ENCODE measurements around the gene YIF1A. TPM values are rescaled to one million over a fixed set of nuclear protein-coding genes. Genes with fewer than 3 reads are reported as not detected.

YIF1A gene, protein sequence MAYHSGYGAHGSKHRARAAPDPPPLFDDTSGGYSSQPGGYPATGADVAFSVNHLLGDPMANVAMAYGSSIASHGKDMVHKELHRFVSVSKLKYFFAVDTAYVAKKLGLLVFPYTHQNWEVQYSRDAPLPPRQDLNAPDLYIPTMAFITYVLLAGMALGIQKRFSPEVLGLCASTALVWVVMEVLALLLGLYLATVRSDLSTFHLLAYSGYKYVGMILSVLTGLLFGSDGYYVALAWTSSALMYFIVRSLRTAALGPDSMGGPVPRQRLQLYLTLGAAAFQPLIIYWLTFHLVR
- total RNA-seq (ENCODE audit: unreplicated experiment): 48.0 TPM
- long read RNA-seq, transcript YIF1A-203 (8 exons, 1,124 nt): major isoform, 61 of 77 reads
- long read RNA-seq, partial matches to known transcripts: 4 of 77 reads
- long read RNA-seq, other reads (novel, unspliced or antisense): 9 of 77 reads

DNA sequence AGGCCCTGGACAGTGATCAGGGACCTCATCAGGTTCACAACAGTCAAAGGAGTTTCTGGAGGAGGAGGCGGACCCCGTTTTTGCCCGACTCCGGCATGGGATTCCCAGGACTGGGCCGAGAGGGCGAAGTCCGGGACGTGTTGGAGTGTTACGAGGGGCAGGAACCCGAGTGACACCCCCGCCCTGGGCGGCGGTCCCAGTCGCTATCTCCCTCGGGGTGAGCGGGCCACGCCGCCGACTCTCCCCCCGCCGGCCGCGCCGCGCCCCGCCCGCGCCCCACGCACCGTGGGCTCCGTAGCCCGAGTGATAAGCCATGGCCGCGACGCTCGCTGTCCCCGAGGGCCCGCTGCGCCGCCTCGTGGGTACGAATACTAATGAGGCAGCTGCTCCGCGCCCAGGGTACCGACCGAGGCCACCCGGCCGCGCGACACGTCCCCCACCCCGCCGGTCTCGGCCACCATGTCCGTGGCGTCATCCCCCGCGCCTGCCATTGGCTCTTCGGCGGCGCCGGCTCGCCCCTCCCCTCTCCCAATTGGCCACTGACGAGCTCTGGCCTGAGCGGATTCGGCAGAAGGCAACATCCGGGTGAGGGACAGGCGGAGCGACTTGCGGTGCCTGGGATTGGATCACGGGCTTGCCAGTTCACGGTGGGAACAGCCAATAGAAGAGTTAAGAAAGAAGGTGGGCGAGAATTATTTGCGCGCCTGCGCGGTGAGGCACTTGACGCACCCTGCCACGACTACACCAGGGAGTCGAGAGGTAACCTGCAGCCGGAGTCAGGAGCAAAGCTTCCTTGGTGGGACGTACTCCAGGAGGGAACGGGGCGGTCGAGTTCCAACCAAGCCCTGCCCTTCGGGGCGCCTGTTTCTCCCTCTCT, at the start of gene YIF1A:
Gene YIF1A, minus strand, starts transcription at position 473 of the 877 bp plus-strand sequence. Its CDS starts 158 bp downstream, at position 315.
- peak within 1 kb of the TSS; percentile 92 for H3K27ac Mint-ChIP-seq (ENCODE audit: unreplicated experiment)
- no peaks in the 10 kb centered on the region for H3K9me3 Mint-ChIP-seq (ENCODE audit: unreplicated experiment)
- H3K4me3 Mint-ChIP-seq (ENCODE audit: unreplicated experiment): peak within 1 kb of the TSS; percentile 96
- TF ChIP-seq, protein P1, sequence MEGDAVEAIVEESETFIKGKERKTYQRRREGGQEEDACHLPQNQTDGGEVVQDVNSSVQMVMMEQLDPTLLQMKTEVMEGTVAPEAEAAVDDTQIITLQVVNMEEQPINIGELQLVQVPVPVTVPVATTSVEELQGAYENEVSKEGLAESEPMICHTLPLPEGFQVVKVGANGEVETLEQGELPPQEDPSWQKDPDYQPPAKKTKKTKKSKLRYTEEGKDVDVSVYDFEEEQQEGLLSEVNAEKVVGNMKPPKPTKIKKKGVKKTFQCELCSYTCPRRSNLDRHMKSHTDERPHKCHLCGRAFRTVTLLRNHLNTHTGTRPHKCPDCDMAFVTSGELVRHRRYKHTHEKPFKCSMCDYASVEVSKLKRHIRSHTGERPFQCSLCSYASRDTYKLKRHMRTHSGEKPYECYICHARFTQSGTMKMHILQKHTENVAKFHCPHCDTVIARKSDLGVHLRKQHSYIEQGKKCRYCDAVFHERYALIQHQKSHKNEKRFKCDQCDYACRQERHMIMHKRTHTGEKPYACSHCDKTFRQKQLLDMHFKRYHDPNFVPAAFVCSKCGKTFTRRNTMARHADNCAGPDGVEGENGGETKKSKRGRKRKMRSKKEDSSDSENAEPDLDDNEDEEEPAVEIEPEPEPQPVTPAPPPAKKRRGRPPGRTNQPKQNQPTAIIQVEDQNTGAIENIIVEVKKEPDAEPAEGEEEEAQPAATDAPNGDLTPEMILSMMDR (IDR thresholded peaks at IDR 0.05; ENCODE audit: unreplicated experiment): no peak
- H3K4me1 Mint-ChIP-seq (ENCODE audit: unreplicated experiment): peaks cover 18% of the 10 kb centered on the region
- peak; percentile 97 for DNase-seq (ENCODE audit: low spot score)
- H3K27me3 Mint-ChIP-seq (ENCODE audit: unreplicated experiment): peaks cover 24% of the 10 kb centered on the region
- H3K36me3 Mint-ChIP-seq (ENCODE audit: low read depth, unreplicated experiment): peaks cover 4% of the 10 kb centered on the region

DNA sequence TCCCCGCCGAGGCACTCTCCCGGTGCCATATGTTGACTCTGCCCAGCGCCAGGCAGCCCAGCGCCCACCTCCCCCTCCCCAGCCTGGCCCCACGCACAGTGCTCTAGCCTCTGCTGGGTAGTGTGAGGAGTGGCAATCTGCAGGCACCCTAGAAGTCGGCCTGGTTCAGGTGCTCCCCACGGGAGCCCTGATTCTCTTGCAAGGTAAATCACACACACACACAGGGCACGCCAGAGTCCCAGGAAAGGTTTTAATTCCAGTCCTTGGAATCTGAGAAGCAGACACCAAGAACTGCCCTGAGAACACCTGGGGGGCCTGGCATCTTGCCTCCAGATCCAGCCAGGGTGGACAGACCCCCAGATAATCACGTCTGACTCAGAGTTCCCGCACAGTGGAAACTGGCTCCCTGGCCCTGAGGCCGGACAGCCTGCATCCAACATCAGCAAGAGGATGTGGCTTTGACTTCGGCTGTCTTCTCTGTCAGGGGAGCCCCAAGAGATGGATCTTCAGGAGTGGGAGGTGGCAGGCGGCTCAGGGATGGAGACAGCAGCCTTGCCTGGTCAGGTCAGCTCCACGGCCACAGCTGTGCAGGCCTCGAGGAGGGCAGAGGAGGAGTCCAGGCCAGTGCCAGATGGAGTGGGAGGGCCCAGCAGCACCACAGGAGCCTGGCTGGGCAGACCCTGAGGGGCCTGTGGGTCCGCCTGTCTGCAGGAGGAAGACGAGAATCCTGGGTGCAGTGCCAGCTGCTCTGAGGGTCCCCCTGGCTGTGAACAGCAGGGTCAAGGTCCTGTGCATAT, 48.4 kb upstream of the YIF1A start:
- no peak for DNase-seq (ENCODE audit: low spot score)
- TF ChIP-seq, protein P1 (IDR thresholded peaks at IDR 0.05; ENCODE audit: unreplicated experiment): no peak
- Mint-ChIP-seq H3K9me3 (ENCODE audit: unreplicated experiment) (no peaks in the 10 kb centered on the region), H3K4me1 (ENCODE audit: unreplicated experiment) (peaks cover 7% of the 10 kb centered on the region), H3K36me3 (ENCODE audit: low read depth, unreplicated experiment) (peaks cover 15% of the 10 kb centered on the region), H3K27me3 (ENCODE audit: unreplicated experiment) (peaks cover 16% of the 10 kb centered on the region), H3K4me3 (ENCODE audit: unreplicated experiment) (no peak overlapping the region), H3K27ac (ENCODE audit: unreplicated experiment) (peak overlapping the region; percentile 74)

DNA sequence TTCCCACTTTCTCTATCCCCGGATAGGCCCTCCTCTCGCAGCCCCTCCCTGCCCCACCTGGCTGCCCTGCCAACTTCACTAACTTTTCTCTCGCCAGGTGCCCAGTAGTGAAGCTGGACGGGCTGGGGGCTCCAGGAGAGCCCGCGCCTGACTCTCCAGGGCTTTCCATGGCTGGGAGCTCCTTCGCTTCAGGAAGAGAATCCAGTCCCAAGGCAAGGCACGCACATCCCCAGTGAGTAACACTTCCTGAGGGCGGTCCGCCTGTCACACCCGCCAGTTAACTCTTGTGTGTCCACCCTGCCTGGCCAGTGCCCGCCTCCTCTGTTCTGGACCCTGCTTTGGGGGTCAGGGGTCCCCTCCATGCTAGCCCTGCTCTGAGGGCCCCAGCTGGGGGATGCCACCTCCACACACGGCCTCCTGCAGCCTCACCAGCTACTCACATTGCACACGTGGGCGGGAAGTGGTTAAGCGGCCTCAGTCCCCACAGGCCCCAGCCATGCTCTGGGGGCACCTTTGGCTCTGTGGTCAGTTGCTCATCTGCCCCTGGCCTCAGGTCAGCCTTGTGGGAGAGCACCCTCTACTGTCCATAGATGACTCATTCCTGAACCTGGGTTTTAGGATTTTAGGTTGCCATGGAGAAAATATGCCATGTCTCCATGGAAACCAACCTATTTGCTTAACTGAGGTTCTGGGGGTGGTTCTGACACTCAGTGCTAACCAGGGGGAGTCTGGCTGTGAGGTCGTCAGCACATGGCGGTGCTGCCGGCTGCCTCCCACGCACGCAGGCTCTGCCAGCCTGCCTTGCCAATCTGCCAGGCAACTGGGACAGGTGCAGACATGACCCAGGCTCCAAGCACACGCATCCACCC, 47.5 kb upstream of the YIF1A start, which contains the start of gene RIN1:
Gene RIN1, minus strand, starts transcription at position 201 of the 869 bp plus-strand sequence. Its CDS starts 32 bp downstream, at position 169.
- H3K27ac Mint-ChIP-seq (ENCODE audit: unreplicated experiment): peak within 1 kb of the TSS; percentile 77
- TF ChIP-seq, protein P1 (IDR thresholded peaks at IDR 0.05; ENCODE audit: unreplicated experiment): no peak

DNA sequence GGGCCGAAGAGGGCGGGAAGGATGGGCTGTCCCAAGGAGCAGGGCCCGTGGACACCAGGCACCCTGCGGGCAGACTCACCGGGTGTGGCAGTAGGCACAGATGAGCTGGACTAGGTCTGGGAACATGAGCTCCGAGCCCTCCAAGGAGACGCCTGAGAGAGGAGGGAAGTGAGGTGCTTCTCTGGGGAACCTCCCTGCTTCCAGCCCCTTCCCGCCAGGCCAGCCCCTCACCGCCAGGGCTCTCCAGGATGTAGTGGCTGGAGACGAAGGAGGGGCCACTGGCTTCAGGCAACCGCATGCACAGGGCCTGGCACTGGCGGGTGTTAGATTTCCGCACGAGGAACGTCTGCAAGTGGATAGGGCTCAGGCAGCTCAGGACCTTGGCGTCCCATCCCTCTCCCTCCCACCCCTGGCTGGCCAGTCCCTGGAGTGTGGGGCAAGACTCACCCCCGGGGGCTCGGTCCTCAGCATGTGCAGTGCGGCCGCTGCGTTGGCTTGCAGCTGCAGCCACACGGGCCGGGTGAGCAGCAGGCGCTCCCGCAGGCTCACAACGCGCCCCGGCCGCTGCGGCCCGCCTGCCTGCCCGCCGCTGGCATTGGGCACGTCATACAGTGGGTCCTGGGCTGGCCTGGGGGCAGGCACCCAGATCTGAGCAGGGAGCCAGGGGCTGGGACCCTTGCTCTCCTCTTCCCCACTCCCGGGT, 46.7 kb upstream of the YIF1A start:
- DNase-seq (ENCODE audit: low spot score): peak; percentile 50
- peak overlapping the region; percentile 87 for H3K4me3 Mint-ChIP-seq (ENCODE audit: unreplicated experiment)
- peaks cover 7% of the 10 kb centered on the region for H3K4me1 Mint-ChIP-seq (ENCODE audit: unreplicated experiment)
- H3K27me3 Mint-ChIP-seq (ENCODE audit: unreplicated experiment): peaks cover 11% of the 10 kb centered on the region
- peaks cover 4% of the 10 kb centered on the region for H3K36me3 Mint-ChIP-seq (ENCODE audit: low read depth, unreplicated experiment)
- H3K9me3 Mint-ChIP-seq (ENCODE audit: unreplicated experiment): no peaks in the 10 kb centered on the region
- no peak overlapping the region for H3K27ac Mint-ChIP-seq (ENCODE audit: unreplicated experiment)
- TF ChIP-seq, protein P1 (IDR thresholded peaks at IDR 0.05; ENCODE audit: unreplicated experiment): no peak

More for the DNA sequence above, 47.5 kb upstream of the YIF1A start, which contains the start of gene RIN1:
- Mint-ChIP-seq H3K36me3 (ENCODE audit: low read depth, unreplicated experiment) (peaks cover 8% of the 10 kb centered on the region), H3K27me3 (ENCODE audit: unreplicated experiment) (peaks cover 12% of the 10 kb centered on the region), H3K4me1 (ENCODE audit: unreplicated experiment) (peaks cover 7% of the 10 kb centered on the region), H3K9me3 (ENCODE audit: unreplicated experiment) (no peaks in the 10 kb centered on the region), H3K4me3 (ENCODE audit: unreplicated experiment) (peak within 1 kb of the TSS; percentile 87)
- peak; percentile 60 for DNase-seq (ENCODE audit: low spot score)
